GM13977 (cell line): ENCODE data around the gene MOB3B.

Experiments used
- DNase-seq: peaks from one replicate; pipeline ENCODE4 v3.0.0; 2012; ENCODE audit warnings: low spot score
- CTCF ChIP-seq: IDR thresholded peaks from 2 replicates; pipeline ENCODE4 v1.5.1; 2012; ENCODE audit warnings: mild to moderate bottlenecking, control low read depth; ENCODE audit not compliant: insufficient read depth; ENCODE audit errors: extremely low read depth, missing control alignments
- in situ Hi-C: fragments of 300-500 bp; cut with MboI; formaldehyde crosslinking; loops from one replicate; pipeline ENCODE4 v1.12.0; 2022; ENCODE audit warnings: low sequenced_read_pairs, low pct_unique_long_range_greater_than_20kb, mixed read lengths, inconsistent platforms; ENCODE audit not compliant: unreplicated experiment

Gene MOB3B

GRCh38 chr9:27382308-27382707, 147.3 kb downstream of the MOB3B start:
- TF ChIP-seq CTCF, result no peak

GRCh38 chr9:27379311-27380251, 150.0 kb downstream of the MOB3B start:
- DNase-seq, result no peak
- in situ Hi-C loops, result no loop called here
- no peak for TF ChIP-seq CTCF

More at GRCh38 chr9:27382308-27382707, 147.3 kb downstream of the MOB3B start:
- in situ Hi-C loops, result no loop called here
- DNase-seq, result no peak

- DNase-seq, result peak; percentile 36
- in situ Hi-C loops, result no loop called here
- no peak for TF ChIP-seq CTCF
Measured at GRCh38 chr9:27377811-27378456, 151.7 kb downstream of the MOB3B start.

- DNase-seq, result no peak
- no peak for TF ChIP-seq CTCF
- in situ Hi-C loops, result no loop called here
Measured at GRCh38 chr9:27377147-27377807, 152.3 kb downstream of the MOB3B start.

GRCh38 chr9:27373851-27374250, 155.8 kb downstream of the MOB3B start:
- in situ Hi-C loops, result no loop called here
- no peak for TF ChIP-seq CTCF
- no peak for DNase-seq

GRCh38 chr9:27372615-27373014, 157.0 kb downstream of the MOB3B start:
- DNase-seq, result no peak
- in situ Hi-C loops, result no loop called here
- TF ChIP-seq CTCF, result no peak
